ENCODE results near the gene RPS3. TPM values are rescaled to one million over a fixed set of nuclear protein-coding genes. Genes with fewer than 3 reads are reported as not detected.

The RPS3 gene
- total RNA-seq, 2 donors from 2014 or later = 2,923 to 3,877 TPM

DNA sequence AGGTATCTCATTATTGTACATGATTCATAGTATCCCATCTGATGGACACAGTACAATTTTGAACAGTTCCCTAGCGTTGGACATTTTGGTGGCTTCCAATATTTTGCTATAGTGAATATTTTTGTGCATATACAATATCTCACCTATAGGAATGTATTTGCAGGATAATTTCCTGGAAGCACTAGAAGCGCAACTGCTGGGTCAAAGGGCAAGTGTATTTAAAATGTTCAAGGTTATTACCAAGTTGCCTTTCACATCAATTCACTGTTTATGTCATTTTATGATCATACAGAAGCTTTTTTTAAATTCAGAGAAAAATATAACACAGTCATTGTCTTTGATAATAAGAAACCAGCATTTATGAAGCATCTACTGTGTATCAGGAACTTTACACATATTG lies 19.1 kb upstream of the RPS3 start:
- Mint-ChIP-seq H3K27ac (no peak overlapping the region), H3K27me3 (ENCODE audit: insufficient read depth) (no peaks in the 10 kb centered on the region), H3K4me1 (peaks cover 24% of the 10 kb centered on the region), H3K4me3 (no peak overlapping the region), H3K36me3 (ENCODE audit: low read depth) (no peaks in the 10 kb centered on the region), H3K9me3 (no peaks in the 10 kb centered on the region)
- H3K36me3 ChIP-seq (ENCODE audit: control insufficient read depth, insufficient read depth, low read length) = no peaks in the 10 kb centered on the region
- H3K4me3 ChIP-seq (ENCODE audit: low read length) = no peak overlapping the region
- H3K27ac ChIP-seq (ENCODE audit: low read depth, low read length) = no peak overlapping the region
- DNase-seq = no peak
- no peaks in the 10 kb centered on the region for H3K9me3 ChIP-seq (ENCODE audit: control insufficient read depth, low read length)
- no CpG with 5 or more reads among the region's 2 CpGs for WGBS, 2 experiments (ENCODE audit: insufficient coverage in 1 of 2, insufficient read length in 1 of 2)
- TF ChIP-seq, protein P1, sequence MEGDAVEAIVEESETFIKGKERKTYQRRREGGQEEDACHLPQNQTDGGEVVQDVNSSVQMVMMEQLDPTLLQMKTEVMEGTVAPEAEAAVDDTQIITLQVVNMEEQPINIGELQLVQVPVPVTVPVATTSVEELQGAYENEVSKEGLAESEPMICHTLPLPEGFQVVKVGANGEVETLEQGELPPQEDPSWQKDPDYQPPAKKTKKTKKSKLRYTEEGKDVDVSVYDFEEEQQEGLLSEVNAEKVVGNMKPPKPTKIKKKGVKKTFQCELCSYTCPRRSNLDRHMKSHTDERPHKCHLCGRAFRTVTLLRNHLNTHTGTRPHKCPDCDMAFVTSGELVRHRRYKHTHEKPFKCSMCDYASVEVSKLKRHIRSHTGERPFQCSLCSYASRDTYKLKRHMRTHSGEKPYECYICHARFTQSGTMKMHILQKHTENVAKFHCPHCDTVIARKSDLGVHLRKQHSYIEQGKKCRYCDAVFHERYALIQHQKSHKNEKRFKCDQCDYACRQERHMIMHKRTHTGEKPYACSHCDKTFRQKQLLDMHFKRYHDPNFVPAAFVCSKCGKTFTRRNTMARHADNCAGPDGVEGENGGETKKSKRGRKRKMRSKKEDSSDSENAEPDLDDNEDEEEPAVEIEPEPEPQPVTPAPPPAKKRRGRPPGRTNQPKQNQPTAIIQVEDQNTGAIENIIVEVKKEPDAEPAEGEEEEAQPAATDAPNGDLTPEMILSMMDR (conservative IDR thresholded peaks at IDR 0.05) = no peak
- no peak overlapping the region for H3K9ac ChIP-seq (ENCODE audit: extremely low read depth, low read length, poor library complexity, severe bottlenecking)
- H3K4me1 ChIP-seq (ENCODE audit: control insufficient read depth, insufficient read depth, low read length) = no peaks in the 10 kb centered on the region
- no peaks in the 10 kb centered on the region for H3K27me3 ChIP-seq (ENCODE audit: control insufficient read depth, insufficient read depth, low read length, poor library complexity, severe bottlenecking)

DNA sequence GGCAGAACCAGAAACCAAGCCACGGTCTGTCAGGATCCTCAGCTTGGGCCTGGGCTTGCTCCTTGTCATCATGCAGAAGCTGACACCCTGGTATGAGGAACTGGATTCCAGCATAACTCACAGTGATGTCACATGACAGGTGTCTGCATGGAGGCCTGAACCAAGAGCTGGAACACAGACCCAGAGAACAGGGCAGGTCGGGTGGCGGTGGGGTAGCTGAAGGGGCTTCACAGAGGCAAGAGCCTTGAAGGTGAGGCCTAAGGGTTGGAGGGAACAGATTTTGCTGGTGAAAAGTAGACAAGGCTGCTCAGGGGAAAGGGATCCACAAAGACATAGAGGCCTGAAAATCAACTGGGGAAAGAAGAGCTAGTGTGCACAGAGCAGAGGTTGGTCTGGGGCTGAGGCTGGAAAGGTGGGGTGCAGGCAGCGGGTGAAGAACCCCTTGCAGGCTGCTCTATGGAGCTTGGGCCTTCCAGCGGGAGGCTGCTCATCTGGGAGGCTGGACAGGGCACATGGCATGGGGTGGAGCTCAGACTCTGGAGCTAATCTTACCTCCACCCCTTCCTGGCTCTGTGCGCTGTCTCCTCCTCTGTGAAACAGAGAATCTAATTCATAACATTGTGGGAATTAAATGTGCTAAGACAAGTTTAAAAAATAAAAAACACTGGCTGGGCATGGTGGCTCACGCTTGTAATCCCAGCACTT lies 18.4 kb upstream of the RPS3 start:
- H3K27ac Mint-ChIP-seq = peak overlapping the region; percentile 71
- H3K27me3 ChIP-seq (ENCODE audit: control insufficient read depth, insufficient read depth, low read length, poor library complexity, severe bottlenecking) = no peaks in the 10 kb centered on the region
- no peaks in the 10 kb centered on the region for H3K9me3 ChIP-seq (ENCODE audit: control insufficient read depth, low read length)
- H3K27ac ChIP-seq (ENCODE audit: low read depth, low read length) = no peak overlapping the region
- H3K36me3 Mint-ChIP-seq (ENCODE audit: low read depth) = no peaks in the 10 kb centered on the region
- no peak for DNase-seq
- H3K9me3 Mint-ChIP-seq = no peaks in the 10 kb centered on the region
- no peaks in the 10 kb centered on the region for H3K27me3 Mint-ChIP-seq (ENCODE audit: insufficient read depth)
- no peak overlapping the region for H3K9ac ChIP-seq (ENCODE audit: extremely low read depth, low read length, poor library complexity, severe bottlenecking)
- peaks cover 19% of the 10 kb centered on the region for H3K4me1 Mint-ChIP-seq
- no peaks in the 10 kb centered on the region for H3K4me1 ChIP-seq (ENCODE audit: control insufficient read depth, insufficient read depth, low read length)
- WGBS, 2 experiments (ENCODE audit: insufficient coverage in 1 of 2, insufficient read length in 1 of 2) = 91 to 93% methylated on average over 4 to 7 of the region's 7 CpGs
- no peak overlapping the region for H3K4me3 Mint-ChIP-seq
- no peak overlapping the region for H3K4me3 ChIP-seq (ENCODE audit: low read length)
- H3K36me3 ChIP-seq (ENCODE audit: control insufficient read depth, insufficient read depth, low read length) = no peaks in the 10 kb centered on the region
- TF ChIP-seq, protein P1 (conservative IDR thresholded peaks at IDR 0.05) = no peak

DNA sequence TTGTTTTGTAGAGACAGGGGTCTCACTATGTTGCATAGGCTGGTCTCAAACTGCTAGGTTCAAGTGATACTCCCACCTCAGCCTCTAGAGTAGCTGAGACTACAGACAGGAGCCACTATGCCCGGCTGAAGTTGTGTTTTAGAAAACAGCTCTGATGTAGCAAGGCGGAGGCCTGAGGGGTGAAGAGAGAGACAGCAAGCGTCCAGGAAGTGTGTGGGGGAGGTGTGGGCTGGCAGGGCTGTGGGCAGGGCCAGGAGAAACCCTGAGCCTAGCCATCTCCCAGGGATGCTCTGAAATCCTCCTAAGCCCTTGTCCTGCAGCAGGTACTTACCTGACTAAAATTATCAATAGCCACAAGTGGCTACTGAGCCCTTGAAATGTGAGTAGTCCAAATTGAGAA lies 16.1 kb upstream of the RPS3 start:
- WGBS, 2 experiments (ENCODE audit: insufficient coverage in 1 of 2, insufficient read length in 1 of 2) = 30 to 43% methylated on average over 2 to 3 of the region's 3 CpGs
- H3K27me3 ChIP-seq (ENCODE audit: control insufficient read depth, insufficient read depth, low read length, poor library complexity, severe bottlenecking) = no peaks in the 10 kb centered on the region
- Mint-ChIP-seq H3K4me3 (no peak overlapping the region), H3K27ac (peak overlapping the region; percentile 36), H3K27me3 (ENCODE audit: insufficient read depth) (no peaks in the 10 kb centered on the region), H3K9me3 (no peaks in the 10 kb centered on the region), H3K4me1 (peaks cover 24% of the 10 kb centered on the region), H3K36me3 (ENCODE audit: low read depth) (no peaks in the 10 kb centered on the region)
- no peaks in the 10 kb centered on the region for H3K9me3 ChIP-seq (ENCODE audit: control insufficient read depth, low read length)
- H3K4me1 ChIP-seq (ENCODE audit: control insufficient read depth, insufficient read depth, low read length) = peaks cover 4% of the 10 kb centered on the region
- no peak overlapping the region for H3K27ac ChIP-seq (ENCODE audit: low read depth, low read length)
- TF ChIP-seq, protein P1 (conservative IDR thresholded peaks at IDR 0.05) = no peak
- H3K9ac ChIP-seq (ENCODE audit: extremely low read depth, low read length, poor library complexity, severe bottlenecking) = no peak overlapping the region
- no peak overlapping the region for H3K4me3 ChIP-seq (ENCODE audit: low read length)
- H3K36me3 ChIP-seq (ENCODE audit: control insufficient read depth, insufficient read depth, low read length) = no peaks in the 10 kb centered on the region
- peak; percentile 91 for DNase-seq

Measured in endodermal cell (in vitro differentiated cells).